Spinal cord (tissue), 4 donors: ENCODE results near the gene NCL. TPM values are rescaled to one million over a fixed set of nuclear protein-coding genes. Genes with fewer than 3 reads are reported as not detected.

ENCODE experiments used
- polyA plus RNA-seq, 2 donors: library from polyadenylated mRNA; unstranded; fragments of 120-200 nt; gene quantifications; one replicate each; pipeline ENCODE4 v1.2.1, GENCODE V29; 2013; ENCODE audit not compliant: insufficient read length in 2 of 2
- small RNA-seq: library from RNA; depleted of rRNA; stranded (forward); fragments of <200 nt; gene quantifications from one replicate; pipeline ENCODE3, GENCODE V24; 2014; ENCODE audit warnings: low replicate concordance
- total RNA-seq, 2 donors: library from RNA; depleted of rRNA in 1 of 2; stranded (reverse); fragments of 120-200 nt in 1 of 2; fragments of >200 nt in 1 of 2; gene quantifications; one replicate each; pipeline versions ENCODE4 v1.2.3 to v1.2.4, GENCODE V29; 2013 to 2014

NCL gene
- total and polyA plus RNA-seq, 4 donors: 155 to 694 (median 376) TPM

Small RNAs within 50 kb of the gene (small RNA-seq; reads per million reads assigned to genes)
- gene RNU2-22P: 0.06 reads per million
- gene SNORA75: 11.9 reads per million, percentile 96 among the genes with 10 or more reads in this experiment
- gene SNORD20: not detected
- 2,603 reads per million, percentile 100 among the genes with 10 or more reads in this experiment for gene SNORD82

Other genes with a start within 250 kb of the NCL start
- gene B3GNT7, start 68.8 kb downstream of the NCL start, total RNA-seq: 1 to 10 TPM; 5.2 to 5.9 TPM
- 10 to 100 TPM; 12.4 to 13.1 TPM for gene B3GNT7, start 68.8 kb downstream of the NCL start, polyA plus RNA-seq
- gene NMUR1, start 66.0 kb upstream of the NCL start, total RNA-seq: under 1 TPM; 0.30 to 0.39 TPM
- gene NMUR1, start 66.0 kb upstream of the NCL start, polyA plus RNA-seq: under 1 TPM; 0.51 to 0.75 TPM
- gene TEX44, start 128.4 kb upstream of the NCL start, total RNA-seq: not detected
- not detected for gene TEX44, start 128.4 kb upstream of the NCL start, polyA plus RNA-seq
- 1,000 to 10,000 TPM in 1 of 2 donors, 100 to 1,000 TPM in 1; 469 to 1,226 TPM for gene PTMA, start 244.0 kb upstream of the NCL start, total RNA-seq
- 1,000 to 10,000 TPM in 1 of 2 donors, 100 to 1,000 TPM in 1; 960 to 1,072 TPM for gene PTMA, start 244.0 kb upstream of the NCL start, polyA plus RNA-seq